PC-3 (cell line): ENCODE measurements around the gene RNF113B. TPM values are rescaled to one million over a fixed set of nuclear protein-coding genes. Genes with fewer than 3 reads are reported as not detected.

Experiments used
- ATAC-seq: fragments of 200-7000 bp; cut with Tn5 transposase; 2 replicates; pipeline ENCODE4 v1.9.1; 2020; ENCODE audit warnings: mild to moderate bottlenecking, moderate library complexity
- BruUV-seq: library from RNA; stranded (reverse); fragments of 400-500 nt; replicated peaks from 2 replicates; lab custom pipeline; 2021; lab: Mats Ljungman, UMichigan
- CTCF ChIA-PET: fragments of 300-600 bp; sonication (Branson Sonifier 250); formaldehyde crosslinking; loops from one replicate; lab custom pipeline; 2022; ENCODE audit warnings: antibody characterized with exemption; lab: Charles Lee
- POLR2A ChIA-PET: fragments of 300-600 bp; sonication (Branson Sonifier 250); formaldehyde crosslinking; loops from one replicate; lab custom pipeline; 2022; ENCODE audit warnings: antibody characterized with exemption; ENCODE audit not compliant: unreplicated experiment; lab: Charles Lee
- DNase-seq: peaks from one replicate; pipeline ENCODE4 v3.0.0-alpha.2; 2015
- H2AFZ ChIP-seq: fragments of 300-600 bp; sonication (generic); 2 replicates; pipeline ENCODE4 v1.6.0; 2016; ENCODE audit warnings: antibody characterized with exemption, low read length
- H3F3A ChIP-seq: fragments of 300-600 bp; sonication (generic); one replicate; pipeline ENCODE4 v1.6.0; 2017; ENCODE audit warnings: antibody characterized with exemption, low read length, control low read depth, mild to moderate bottlenecking; ENCODE audit not compliant: unreplicated experiment
- H3K27ac ChIP-seq: fragments of 300-600 bp; sonication (generic); 2 replicates; pipeline ENCODE4 v1.5.1; 2016; ENCODE audit warnings: mild to moderate bottlenecking, low read length
- H3K27me3 ChIP-seq: fragments of 300-600 bp; sonication (generic); 2 replicates; pipeline ENCODE4 v1.6.1; 2016; ENCODE audit warnings: low read length, mixed read lengths
- H3K36me3 ChIP-seq: fragments of 300-600 bp; sonication (generic); 2 replicates; pipeline ENCODE4 v1.6.1; 2016; ENCODE audit warnings: low read depth, mixed run types, low read length, mixed read lengths
- H3K4me1 ChIP-seq: fragments of 300-600 bp; sonication (generic); 2 replicates; pipeline ENCODE4 v1.5.1; 2016; ENCODE audit warnings: low read length; ENCODE audit not compliant: insufficient read depth
- H3K4me2 ChIP-seq: fragments of 300-600 bp; sonication (generic); 2 replicates; pipeline ENCODE4 v1.6.0; 2016; ENCODE audit warnings: low read length
- H3K4me3 ChIP-seq: fragments of 300-600 bp; sonication (generic); 2 replicates; pipeline ENCODE4 v1.5.1; 2016; ENCODE audit warnings: mild to moderate bottlenecking, low read length, mixed read lengths
- H3K79me2 ChIP-seq: fragments of 300-600 bp; sonication (generic); 2 replicates; pipeline ENCODE4 v1.6.1; 2017; ENCODE audit warnings: low read length, mixed read lengths
- H3K9ac ChIP-seq: fragments of 300-600 bp; sonication (generic); 2 replicates; pipeline ENCODE4 v1.6.0; 2016; ENCODE audit warnings: mild to moderate bottlenecking, low read length
- H3K9me2 ChIP-seq: fragments of 300-600 bp; sonication (generic); replicated peaks from 2 replicates; pipeline ENCODE4 v1.6.1; 2016; ENCODE audit warnings: mixed run types, low read length, mixed read lengths
- H3K9me3 ChIP-seq: fragments of 300-600 bp; sonication (generic); 2 replicates; pipeline ENCODE4 v1.6.1; 2016; ENCODE audit warnings: low read length, mixed read lengths
- H4K20me1 ChIP-seq: fragments of 300-600 bp; sonication (generic); 2 replicates; pipeline ENCODE4 v1.6.1; 2016; ENCODE audit warnings: low read length, mixed read lengths
- CTCF ChIP-seq: fragments of 300-600 bp; sonication (generic); conservative IDR thresholded peaks from 2 replicates; pipeline ENCODE4 v1.5.1; 2017; ENCODE audit warnings: antibody characterized with exemption, low read depth, mild to moderate bottlenecking, low read length
- EZH2 ChIP-seq: fragments of 300-600 bp; sonication (generic); IDR thresholded peaks from one replicate; pipeline ENCODE4 v1.6.1; 2017; ENCODE audit warnings: antibody characterized with exemption, mild to moderate bottlenecking, low read length; ENCODE audit not compliant: unreplicated experiment
- EZH2phosphoT487 ChIP-seq: fragments of 300-600 bp; sonication (generic); IDR thresholded peaks from 2 replicates; pipeline ENCODE4 v1.6.1; 2018; ENCODE audit warnings: mild to moderate bottlenecking, antibody characterized with exemption, low read length, borderline replicate concordance
- intact Hi-C: fragments of 100-400 bp; cut with micrococcal nuclease; formaldehyde crosslinking; loops from 2 replicates; pipeline ENCODE4 v1.9.0; 2023
- total RNA-seq: library from RNA; depleted of rRNA; stranded (reverse); fragments of >200 nt; gene quantifications from 2 replicates; pipeline ENCODE4 v1.2.3, GENCODE V29; 2014

RNF113B gene
- total RNA-seq, 1 experiment from 2014 or later, result not detected

GRCh38 chr13:98187155-98187964, 10.3 kb upstream of the RNF113B start:
- CTCF ChIA-PET, result interaction anchor here (0.7 kb wide), 1 partner anchor 163 kb away, joined by 4 read pairs; no protein-coding TSS in a partner anchor
- H4K20me1 ChIP-seq, result no peaks in the 10 kb centered on the region
- no peak for DNase-seq

GRCh38 chr13:98184792-98185191, 7.7 kb upstream of the RNF113B start:
- CTCF ChIA-PET, result no interaction called here
- no peak for TF ChIP-seq EZH2
- no peak for TF ChIP-seq EZH2phosphoT487
- no peak for TF ChIP-seq CTCF
- H3K36me3 ChIP-seq, result no peaks in the 10 kb centered on the region
- H3K79me2 ChIP-seq, result peaks cover 10% of the 10 kb centered on the region; the same call in 1 of the 2 replicates
- H3K9ac ChIP-seq, result no peak overlapping the region
- no peak overlapping the region for H3K4me3 ChIP-seq
- no peaks in the 10 kb centered on the region for H4K20me1 ChIP-seq
- POLR2A ChIA-PET, result no interaction called here
- H3K4me2 ChIP-seq, result no peak overlapping the region
- intact Hi-C loops, result no loop called here
- no peaks in the 10 kb centered on the region for H3K9me3 ChIP-seq
- no peak for ATAC-seq
- DNase-seq, result no peak
- no peak overlapping the region for H3K27ac ChIP-seq
- H3K27me3 ChIP-seq, result no peaks in the 10 kb centered on the region
- no peaks in the 10 kb centered on the region for H3K9me2 ChIP-seq
- H2AFZ ChIP-seq, result no peak overlapping the region
- H3F3A ChIP-seq, result no peaks in the 10 kb centered on the region
- BruUV-seq, result no TSS peak
- H3K4me1 ChIP-seq, result no peaks in the 10 kb centered on the region

More at GRCh38 chr13:98187155-98187964, 10.3 kb upstream of the RNF113B start:
- no peak for ATAC-seq
- Histone ChIP-seq H3K79me2 (0 out of 2 replicates have a peak, but pooled peaks cover 14% of the 10 kb centered on the region), H3K27ac (no peak overlapping the region), H3F3A (no peaks in the 10 kb centered on the region), H3K36me3 (no peaks in the 10 kb centered on the region), H3K4me1 (no peaks in the 10 kb centered on the region), H3K9me3 (no peaks in the 10 kb centered on the region), H3K4me3 (no peak overlapping the region), H2AFZ (no peak overlapping the region), H3K9me2 (no peaks in the 10 kb centered on the region), H3K27me3 (no peaks in the 10 kb centered on the region), H3K4me2 (no peak overlapping the region), H3K9ac (no peak overlapping the region)
- intact Hi-C loops, result no loop called here
- POLR2A ChIA-PET, result no interaction called here
- no TSS peak for BruUV-seq
- no peak for TF ChIP-seq CTCF
- TF ChIP-seq EZH2phosphoT487, result no peak
- TF ChIP-seq EZH2, result no peak

- no peak for DNase-seq
- Histone ChIP-seq H3K9ac (no peak overlapping the region), H3K4me2 (no peak overlapping the region), H3K36me3 (no peaks in the 10 kb centered on the region), H3K9me3 (no peaks in the 10 kb centered on the region), H3F3A (no peaks in the 10 kb centered on the region), H3K27ac (no peak overlapping the region), H3K27me3 (no peaks in the 10 kb centered on the region), H4K20me1 (no peaks in the 10 kb centered on the region), H2AFZ (no peak overlapping the region), H3K4me1 (no peaks in the 10 kb centered on the region), H3K4me3 (no peak overlapping the region), H3K79me2 (peaks cover 10% of the 10 kb centered on the region; the same call in 1 of the 2 replicates), H3K9me2 (no peaks in the 10 kb centered on the region)
- intact Hi-C loops, result no loop called here
- no peak for TF ChIP-seq EZH2
- TF ChIP-seq CTCF, result no peak
- TF ChIP-seq EZH2phosphoT487, result no peak
- ChIA-PET POLR2A (no interaction called here), CTCF (no interaction called here)
- no TSS peak for BruUV-seq
- ATAC-seq, result no peak
These were observed 5.5 kb upstream of the RNF113B start for GRCh38 chr13:98182589-98182988.
